HG03558 (cell line): ENCODE measurements around the gene UGT1A7.
"Not testable (repeated sequence)": the region's sequence is repeated elsewhere in the genome, so short reads cannot be mapped to it uniquely, and the experiment has no call there.

Experiments
- ATAC-seq: cut with Tn5 transposase; IDR thresholded peaks from one replicate; pipeline ENCODE4 v1.9.1; 2021; ENCODE audit warnings: moderate number of reproducible peaks; ENCODE audit not compliant: unreplicated experiment; ENCODE audit errors: extremely low read depth

UGT1A7 gene

GRCh38 chr2:233711312-233712008, 29.8 kb downstream of the UGT1A7 start:
- ATAC-seq = no peak

GRCh38 chr2:233712611-233713261, 31.0 kb downstream of the UGT1A7 start, which contains the start of gene UGT1A5:
Gene UGT1A5, plus strand, starts transcription at chr2:233712907. Its CDS starts 85 bp downstream, at chr2:233712992.
- ATAC-seq = no peak

- ATAC-seq = no peak
Measured at GRCh38 chr2:233713262-233713615, 31.5 kb downstream of the UGT1A7 start.

GRCh38 chr2:233714121-233714520, 32.4 kb downstream of the UGT1A7 start:
- ATAC-seq = no peak

- ATAC-seq = no peak
Measured at GRCh38 chr2:233718552-233718951, 36.9 kb downstream of the UGT1A7 start, which contains the start of gene UGT1A4. Gene UGT1A4, plus strand, starts transcription at chr2:233718736. Its CDS starts 85 bp downstream, at chr2:233718821.

- ATAC-seq = no peak
Measured at GRCh38 chr2:233728723-233729301, 47.1 kb downstream of the UGT1A7 start, which contains the start of gene UGT1A3. Gene UGT1A3, plus strand, starts transcription at chr2:233729042. Its CDS starts 85 bp downstream, at chr2:233729127.

GRCh38 chr2:233736868-233737653, 55.4 kb downstream of the UGT1A7 start:
- not testable (repeated sequence) for ATAC-seq

GRCh38 chr2:233740870-233741269, 59.2 kb downstream of the UGT1A7 start:
- ATAC-seq = no peak

- no peak for ATAC-seq
Measured at GRCh38 chr2:233743464-233744259, 62.0 kb downstream of the UGT1A7 start.

GRCh38 chr2:233745073-233745755, 63.5 kb downstream of the UGT1A7 start:
- no peak for ATAC-seq

GRCh38 chr2:233745838-233746237, 64.1 kb downstream of the UGT1A7 start:
- ATAC-seq = not testable (repeated sequence)

GRCh38 chr2:233746475-233747282, 65.0 kb downstream of the UGT1A7 start:
- ATAC-seq = no peak

- no peak for ATAC-seq
Measured at GRCh38 chr2:233747283-233747544, 65.5 kb downstream of the UGT1A7 start.

- not testable (repeated sequence) for ATAC-seq
Measured at GRCh38 chr2:233750689-233751088, 69.0 kb downstream of the UGT1A7 start.

GRCh38 chr2:233751212-233752009, 69.7 kb downstream of the UGT1A7 start:
- ATAC-seq = not testable (repeated sequence)

- no peak for ATAC-seq
Measured at GRCh38 chr2:233754872-233755611, 73.3 kb downstream of the UGT1A7 start.

GRCh38 chr2:233756429-233757081, 74.9 kb downstream of the UGT1A7 start:
- ATAC-seq = no peak
